HEK293 (cell line): ENCODE results near the gene ASGR2.

Source experiments
- CTCF ChIA-PET: fragments of 350-600 bp; formaldehyde crosslinking; extraction: SDS; loops from one replicate; lab custom pipeline; 2021; ENCODE audit warnings: antibody characterized with exemption; lab: Yijun Ruan, JAX
- POLR2A ChIA-PET: fragments of 300-600 bp; formaldehyde crosslinking; extraction: SDS; loops from one replicate; lab custom pipeline; 2020; ENCODE audit warnings: antibody characterized with exemption, inconsistent platforms; lab: Yijun Ruan, JAX
- H3K27ac ChIP-seq: fragments of 200-500 bp; sonication (Bioruptor generic); 2 replicates; pipeline ENCODE4 v1.5.1; 2014; ENCODE audit warnings: low read depth, low read length, control low read depth, inconsistent platforms; ENCODE audit errors: extremely low read depth
- H3K36me3 ChIP-seq, 2 experiments: fragments of 200-500 bp in 1 of 2; sonication (Bioruptor generic) in 1 of 2; 1 replicate in 1 of 2; 2 replicates in 1 of 2; pipeline ENCODE4 v1.5.1; 2014 to 2017; ENCODE audit warnings: inconsistent platforms in 2 of 2, low read length in 2 of 2; ENCODE audit not compliant: control insufficient read depth in 2 of 2, insufficient read depth in 1 of 2
- H3K4me1 ChIP-seq: fragments of 200-500 bp; sonication (Bioruptor generic); 2 replicates; pipeline ENCODE4 v1.5.1; 2014; ENCODE audit warnings: mild to moderate bottlenecking, low read length, inconsistent platforms; ENCODE audit not compliant: control insufficient read depth, insufficient read depth
- H3K4me3 ChIP-seq: 2 replicates; pipeline ENCODE4 v1.5.1; 2011; ENCODE audit warnings: low read depth, mild to moderate bottlenecking, control low read depth, low read length, moderate library complexity
- H3K9me3 ChIP-seq: fragments of 200-500 bp; sonication (Bioruptor generic); 2 replicates; pipeline ENCODE4 v1.5.1; 2014; ENCODE audit warnings: low read depth, low read length, inconsistent platforms; ENCODE audit not compliant: control insufficient read depth, insufficient read depth
- GFI1B ChIP-seq: fragments of 450-650 bp; formaldehyde crosslinking; IDR thresholded peaks from 2 replicates; pipeline ENCODE4 v1.5.1; 2016; ENCODE audit warnings: missing biosample characterization, missing genetic modification characterization
- KLF8 ChIP-seq: fragments of 450-650 bp; formaldehyde crosslinking; IDR thresholded peaks from 2 replicates; pipeline ENCODE4 v1.5.1; 2016; ENCODE audit warnings: missing biosample characterization, missing genetic modification characterization
- ZBTB21 ChIP-seq: fragments of 450-650 bp; formaldehyde crosslinking; IDR thresholded peaks from 2 replicates; pipeline ENCODE4 v1.5.1; 2017; ENCODE audit warnings: missing biosample characterization, missing genetic modification characterization
- ZBTB48 ChIP-seq: fragments of 450-650 bp; formaldehyde crosslinking; IDR thresholded peaks from 2 replicates; pipeline ENCODE4 v1.5.1; 2016; ENCODE audit warnings: missing biosample characterization, missing genetic modification characterization
- ZBTB7A ChIP-seq: fragments of 450-650 bp; formaldehyde crosslinking; IDR thresholded peaks from 2 replicates; pipeline ENCODE4 v1.5.1; 2016; ENCODE audit warnings: low read depth, missing biosample characterization, missing genetic modification characterization
- ZFP37 ChIP-seq: fragments of 450-650 bp; formaldehyde crosslinking; IDR thresholded peaks from 2 replicates; pipeline ENCODE4 v1.5.1; 2016; ENCODE audit warnings: missing biosample characterization, missing genetic modification characterization
- ZNF146 ChIP-seq: fragments of 450-650 bp; formaldehyde crosslinking; IDR thresholded peaks from 2 replicates; pipeline ENCODE4 v1.5.1; 2016; ENCODE audit warnings: missing biosample characterization, missing genetic modification characterization
- ZNF148 ChIP-seq: fragments of 450-650 bp; formaldehyde crosslinking; IDR thresholded peaks from 2 replicates; pipeline ENCODE4 v1.5.0; 2017; ENCODE audit warnings: missing biosample characterization, missing genetic modification characterization, borderline replicate concordance
- ZNF266 ChIP-seq: fragments of 450-650 bp; formaldehyde crosslinking; IDR thresholded peaks from 2 replicates; pipeline ENCODE4 v1.5.1; 2016; ENCODE audit warnings: missing biosample characterization, missing genetic modification characterization, low read depth
- ZNF398 ChIP-seq: fragments of 450-650 bp; formaldehyde crosslinking; IDR thresholded peaks from 2 replicates; pipeline ENCODE4 v1.5.1; 2017; ENCODE audit warnings: missing biosample characterization, missing genetic modification characterization
- ZNF473 ChIP-seq: fragments of 450-650 bp; formaldehyde crosslinking; IDR thresholded peaks from 2 replicates; pipeline ENCODE4 v1.5.1; 2017; ENCODE audit warnings: missing biosample characterization, missing genetic modification characterization
- ZNF501 ChIP-seq: fragments of 450-650 bp; formaldehyde crosslinking; IDR thresholded peaks from 2 replicates; pipeline ENCODE4 v1.5.1; 2016; ENCODE audit warnings: missing biosample characterization, missing genetic modification characterization
- ZNF549 ChIP-seq: fragments of 450-650 bp; IDR thresholded peaks from 2 replicates; pipeline ENCODE4 v1.5.1; 2018; ENCODE audit warnings: missing biosample characterization, missing genetic modification characterization, mild to moderate bottlenecking, inconsistent platforms, moderate library complexity
- ZNF561 ChIP-seq: fragments of 450-650 bp; IDR thresholded peaks from 2 replicates; pipeline ENCODE4 v1.5.1; 2018; ENCODE audit warnings: missing biosample characterization, missing genetic modification characterization, borderline replicate concordance
- ZNF585B ChIP-seq: fragments of 450-650 bp; formaldehyde crosslinking; IDR thresholded peaks from 2 replicates; pipeline ENCODE4 v1.5.1; 2016; ENCODE audit warnings: missing biosample characterization, missing genetic modification characterization
- ZNF621 ChIP-seq: fragments of 450-650 bp; formaldehyde crosslinking; IDR thresholded peaks from 2 replicates; pipeline ENCODE4 v1.5.1; 2017; ENCODE audit warnings: missing biosample characterization, missing genetic modification characterization
- ZNF623 ChIP-seq: fragments of 450-650 bp; formaldehyde crosslinking; IDR thresholded peaks from 2 replicates; pipeline ENCODE4 v1.5.1; 2016; ENCODE audit warnings: missing biosample characterization, missing genetic modification characterization
- ZNF707 ChIP-seq: fragments of 450-650 bp; formaldehyde crosslinking; IDR thresholded peaks from 2 replicates; pipeline ENCODE4 v1.5.1; 2016; ENCODE audit warnings: missing biosample characterization, missing genetic modification characterization
- ZNF768 ChIP-seq: fragments of 450-650 bp; formaldehyde crosslinking; IDR thresholded peaks from 2 replicates; pipeline ENCODE4 v1.5.1; 2018; ENCODE audit warnings: missing biosample characterization, mild to moderate bottlenecking, missing genetic modification characterization
- ZXDB ChIP-seq: fragments of 450-650 bp; formaldehyde crosslinking; IDR thresholded peaks from 2 replicates; pipeline ENCODE4 v1.5.1; 2016; ENCODE audit warnings: missing biosample characterization, missing genetic modification characterization
- TF ChIP-seq, protein P1 (sequence below): fragments of 450-650 bp; formaldehyde crosslinking; IDR thresholded peaks from 2 replicates; pipeline ENCODE4 v1.5.1; 2016; ENCODE audit warnings: missing biosample characterization, missing genetic modification characterization
- TF ChIP-seq, protein P2 (sequence below): fragments of 450-650 bp; formaldehyde crosslinking; IDR thresholded peaks from 2 replicates; pipeline ENCODE4 v1.5.1; 2017; ENCODE audit warnings: missing biosample characterization, missing genetic modification characterization
- TF ChIP-seq, protein P3 (sequence below): sonication (generic); formaldehyde crosslinking; IDR thresholded peaks from 2 replicates; pipeline ENCODE4 v1.8.1; 2022; ENCODE audit warnings: mild to moderate bottlenecking, moderate library complexity, missing genetic modification reagents

ASGR2 gene

GRCh38 chr17:7114875-7115614 lies 423 bp upstream of the ASGR2 start:
- no peaks in the 10 kb centered on the region for H3K4me1 ChIP-seq
- H3K27ac ChIP-seq, result no peak overlapping the region
- peak; percentile 68 for TF ChIP-seq ZNF707 (tag by site-specific recombination)
- TF ChIP-seq ZNF146, result no peak
- H3K4me3 ChIP-seq, result no peak overlapping the region
- no peaks in the 10 kb centered on the region for H3K9me3 ChIP-seq
- no peaks in the 10 kb centered on the region for H3K36me3 ChIP-seq
- ChIA-PET CTCF (no interaction called here), POLR2A (no interaction called here)

DNA sequence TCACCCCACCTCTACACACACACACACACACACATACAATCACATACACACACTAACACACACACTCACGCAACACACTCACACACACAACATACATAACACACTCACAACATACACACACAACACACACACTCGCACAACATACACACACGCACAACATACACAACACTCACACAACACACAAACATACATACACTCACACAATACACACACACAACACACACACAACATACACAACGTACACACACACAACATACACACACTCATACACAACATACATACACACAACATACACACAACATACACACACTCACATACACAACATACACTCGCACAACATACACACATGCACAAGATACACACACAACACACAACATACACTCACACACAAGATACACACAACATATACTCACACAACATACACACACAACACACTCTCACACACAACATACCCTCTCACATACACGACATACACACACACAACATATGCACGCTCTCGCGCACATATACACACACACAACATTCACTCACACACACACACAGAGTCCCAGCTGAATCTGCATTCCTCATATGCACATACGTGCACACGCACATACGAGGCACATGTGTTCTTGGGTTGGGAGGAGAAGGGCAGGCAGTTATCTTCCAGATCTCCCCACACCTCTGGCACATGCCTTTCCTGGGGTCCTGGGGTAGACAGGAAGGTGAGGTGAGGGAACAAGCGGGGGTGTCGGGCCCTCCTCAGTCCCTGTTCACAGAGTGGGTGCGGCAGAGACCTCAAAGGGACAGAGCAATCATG lies 1.1 kb downstream of the ASGR2 start:
- ChIA-PET CTCF (interaction anchor here (0.6 to 0.7 kb wide), 2 partner anchors 23 to 682 kb away, joined by 3 read pairs; no protein-coding TSS in a partner anchor), POLR2A (no interaction called here)
- H3K27ac ChIP-seq, result no peak overlapping the region
- no peak overlapping the region for H3K4me3 ChIP-seq
- H3K4me1 ChIP-seq, result no peaks in the 10 kb centered on the region
- H3K36me3 ChIP-seq, result no peaks in the 10 kb centered on the region
- H3K9me3 ChIP-seq, result no peaks in the 10 kb centered on the region
- TF ChIP-seq, protein P1, sequence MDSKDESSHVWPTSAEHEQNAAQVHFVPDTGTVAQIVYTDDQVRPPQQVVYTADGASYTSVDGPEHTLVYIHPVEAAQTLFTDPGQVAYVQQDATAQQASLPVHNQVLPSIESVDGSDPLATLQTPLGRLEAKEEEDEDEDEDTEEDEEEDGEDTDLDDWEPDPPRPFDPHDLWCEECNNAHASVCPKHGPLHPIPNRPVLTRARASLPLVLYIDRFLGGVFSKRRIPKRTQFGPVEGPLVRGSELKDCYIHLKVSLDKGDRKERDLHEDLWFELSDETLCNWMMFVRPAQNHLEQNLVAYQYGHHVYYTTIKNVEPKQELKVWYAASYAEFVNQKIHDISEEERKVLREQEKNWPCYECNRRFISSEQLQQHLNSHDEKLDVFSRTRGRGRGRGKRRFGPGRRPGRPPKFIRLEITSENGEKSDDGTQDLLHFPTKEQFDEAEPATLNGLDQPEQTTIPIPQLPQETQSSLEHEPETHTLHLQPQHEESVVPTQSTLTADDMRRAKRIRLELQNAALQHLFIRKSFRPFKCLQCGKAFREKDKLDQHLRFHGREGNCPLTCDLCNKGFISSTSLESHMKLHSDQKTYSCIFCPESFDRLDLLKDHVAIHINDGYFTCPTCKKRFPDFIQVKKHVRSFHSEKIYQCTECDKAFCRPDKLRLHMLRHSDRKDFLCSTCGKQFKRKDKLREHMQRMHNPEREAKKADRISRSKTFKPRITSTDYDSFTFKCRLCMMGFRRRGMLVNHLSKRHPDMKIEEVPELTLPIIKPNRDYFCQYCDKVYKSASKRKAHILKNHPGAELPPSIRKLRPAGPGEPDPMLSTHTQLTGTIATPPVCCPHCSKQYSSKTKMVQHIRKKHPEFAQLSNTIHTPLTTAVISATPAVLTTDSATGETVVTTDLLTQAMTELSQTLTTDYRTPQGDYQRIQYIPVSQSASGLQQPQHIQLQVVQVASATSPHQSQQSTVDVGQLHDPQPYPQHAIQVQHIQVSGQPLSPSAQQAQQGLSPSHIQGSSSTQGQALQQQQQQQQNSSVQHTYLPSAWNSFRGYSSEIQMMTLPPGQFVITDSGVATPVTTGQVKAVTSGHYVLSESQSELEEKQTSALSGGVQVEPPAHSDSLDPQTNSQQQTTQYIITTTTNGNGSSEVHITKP, result no peak
- TF ChIP-seq, protein P2, sequence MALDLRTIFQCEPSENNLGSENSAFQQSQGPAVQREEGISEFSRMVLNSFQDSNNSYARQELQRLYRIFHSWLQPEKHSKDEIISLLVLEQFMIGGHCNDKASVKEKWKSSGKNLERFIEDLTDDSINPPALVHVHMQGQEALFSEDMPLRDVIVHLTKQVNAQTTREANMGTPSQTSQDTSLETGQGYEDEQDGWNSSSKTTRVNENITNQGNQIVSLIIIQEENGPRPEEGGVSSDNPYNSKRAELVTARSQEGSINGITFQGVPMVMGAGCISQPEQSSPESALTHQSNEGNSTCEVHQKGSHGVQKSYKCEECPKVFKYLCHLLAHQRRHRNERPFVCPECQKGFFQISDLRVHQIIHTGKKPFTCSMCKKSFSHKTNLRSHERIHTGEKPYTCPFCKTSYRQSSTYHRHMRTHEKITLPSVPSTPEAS (tag by site-specific recombination), result peak; percentile 97
- TF ChIP-seq ZNF623 (tag by site-specific recombination) (no peak), ZNF148 (peak; percentile 35; the same call in 1 of the 2 replicates), ZNF473 (tag by site-specific recombination) (peak; percentile 61; the same call in 1 of the 2 replicates), ZNF398 (tag by site-specific recombination) (no peak), ZNF621 (tag by site-specific recombination) (peak; percentile 57; the same call in 1 of the 2 replicates), ZFP37 (no peak), ZXDB (tag by site-specific recombination) (no peak), ZNF585B (tag by site-specific recombination) (no peak), ZBTB21 (no peak), ZBTB48 (tag by site-specific recombination) (0 out of 2 replicates have a peak, but pooled peaks have one; percentile 22), ZNF501 (tag by site-specific recombination) (peak; percentile 20; the same call in 1 of the 2 replicates), KLF8 (no peak), ZNF768 (tag by site-specific recombination) (no peak), ZNF266 (no peak), ZBTB7A (no peak), ZNF549 (no peak), GFI1B (tag by site-specific recombination) (no peak), ZNF561 (tag by site-specific recombination) (no peak)
- TF ChIP-seq, protein P3, sequence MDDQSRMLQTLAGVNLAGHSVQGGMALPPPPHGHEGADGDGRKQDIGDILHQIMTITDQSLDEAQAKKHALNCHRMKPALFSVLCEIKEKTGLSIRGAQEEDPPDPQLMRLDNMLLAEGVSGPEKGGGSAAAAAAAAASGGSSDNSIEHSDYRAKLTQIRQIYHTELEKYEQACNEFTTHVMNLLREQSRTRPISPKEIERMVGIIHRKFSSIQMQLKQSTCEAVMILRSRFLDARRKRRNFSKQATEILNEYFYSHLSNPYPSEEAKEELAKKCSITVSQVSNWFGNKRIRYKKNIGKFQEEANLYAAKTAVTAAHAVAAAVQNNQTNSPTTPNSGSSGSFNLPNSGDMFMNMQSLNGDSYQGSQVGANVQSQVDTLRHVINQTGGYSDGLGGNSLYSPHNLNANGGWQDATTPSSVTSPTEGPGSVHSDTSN (CRISPR knock-in tag), result no peak
